HL-60 (cell line): ENCODE data around the gene RAC3.

Experiments
- CTCF ChIP-seq: IDR thresholded peaks from one replicate; pipeline ENCODE4 v1.5.1; 2011; ENCODE audit warnings: low read length, control low read depth, inconsistent platforms; ENCODE audit not compliant: insufficient read depth
- GABPA ChIP-seq: IDR thresholded peaks from 2 replicates; pipeline ENCODE4 v1.6.1; 2012; ENCODE audit warnings: low read depth
- POLR2AphosphoS5 ChIP-seq: IDR thresholded peaks from 2 replicates; pipeline ENCODE4 v1.6.1; 2012; ENCODE audit warnings: low read depth

GRCh38 chr17:82047379-82047778 is 15.9 kb downstream of the RAC3 start:
- TF ChIP-seq GABPA = no peak
- TF ChIP-seq POLR2AphosphoS5 = no peak
- no peak for TF ChIP-seq CTCF
